Measurements from ENCODE around the gene ACOT4. TPM values are rescaled to one million over a fixed set of nuclear protein-coding genes. Genes with fewer than 3 reads are reported as not detected.

The ACOT4 gene, protein sequence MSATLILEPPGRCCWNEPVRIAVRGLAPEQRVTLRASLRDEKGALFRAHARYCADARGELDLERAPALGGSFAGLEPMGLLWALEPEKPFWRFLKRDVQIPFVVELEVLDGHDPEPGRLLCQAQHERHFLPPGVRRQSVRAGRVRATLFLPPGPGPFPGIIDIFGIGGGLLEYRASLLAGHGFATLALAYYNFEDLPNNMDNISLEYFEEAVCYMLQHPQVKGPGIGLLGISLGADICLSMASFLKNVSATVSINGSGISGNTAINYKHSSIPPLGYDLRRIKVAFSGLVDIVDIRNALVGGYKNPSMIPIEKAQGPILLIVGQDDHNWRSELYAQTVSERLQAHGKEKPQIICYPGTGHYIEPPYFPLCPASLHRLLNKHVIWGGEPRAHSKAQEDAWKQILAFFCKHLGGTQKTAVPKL
- 0.42 and 2.0 TPM in 2 replicates for total RNA-seq

DNA sequence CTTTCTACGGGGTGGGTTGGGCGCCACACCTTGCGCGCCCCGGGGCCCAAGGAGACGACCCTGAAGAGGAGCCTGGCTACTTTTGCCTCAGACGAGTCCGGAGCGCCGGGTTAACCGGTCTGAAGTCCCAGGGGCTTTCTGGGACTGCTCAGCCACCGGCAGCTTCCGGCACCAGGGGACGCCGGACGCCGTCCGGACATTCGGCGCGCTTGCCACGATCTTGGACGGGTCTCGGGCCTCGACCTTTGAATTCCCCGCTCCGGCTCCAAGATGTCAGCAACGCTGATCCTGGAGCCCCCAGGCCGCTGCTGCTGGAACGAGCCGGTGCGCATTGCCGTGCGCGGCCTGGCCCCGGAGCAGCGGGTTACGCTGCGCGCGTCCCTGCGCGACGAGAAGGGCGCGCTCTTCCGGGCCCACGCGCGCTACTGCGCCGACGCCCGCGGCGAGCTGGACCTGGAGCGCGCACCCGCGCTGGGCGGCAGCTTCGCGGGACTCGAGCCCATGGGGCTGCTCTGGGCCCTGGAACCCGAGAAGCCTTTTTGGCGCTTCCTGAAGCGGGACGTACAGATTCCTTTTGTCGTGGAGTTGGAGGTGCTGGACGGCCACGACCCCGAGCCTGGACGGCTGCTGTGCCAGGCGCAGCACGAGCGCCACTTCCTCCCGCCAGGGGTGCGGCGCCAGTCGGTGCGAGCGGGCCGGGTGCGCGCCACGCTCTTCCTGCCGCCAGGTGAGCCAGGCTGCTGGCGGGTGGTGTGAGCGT lies at the start of gene ACOT4:
TSS of gene ACOT4 (plus strand) at position 184 of the 760 bp plus-strand sequence. CDS start at position 271, 87 bp downstream.

DNA sequence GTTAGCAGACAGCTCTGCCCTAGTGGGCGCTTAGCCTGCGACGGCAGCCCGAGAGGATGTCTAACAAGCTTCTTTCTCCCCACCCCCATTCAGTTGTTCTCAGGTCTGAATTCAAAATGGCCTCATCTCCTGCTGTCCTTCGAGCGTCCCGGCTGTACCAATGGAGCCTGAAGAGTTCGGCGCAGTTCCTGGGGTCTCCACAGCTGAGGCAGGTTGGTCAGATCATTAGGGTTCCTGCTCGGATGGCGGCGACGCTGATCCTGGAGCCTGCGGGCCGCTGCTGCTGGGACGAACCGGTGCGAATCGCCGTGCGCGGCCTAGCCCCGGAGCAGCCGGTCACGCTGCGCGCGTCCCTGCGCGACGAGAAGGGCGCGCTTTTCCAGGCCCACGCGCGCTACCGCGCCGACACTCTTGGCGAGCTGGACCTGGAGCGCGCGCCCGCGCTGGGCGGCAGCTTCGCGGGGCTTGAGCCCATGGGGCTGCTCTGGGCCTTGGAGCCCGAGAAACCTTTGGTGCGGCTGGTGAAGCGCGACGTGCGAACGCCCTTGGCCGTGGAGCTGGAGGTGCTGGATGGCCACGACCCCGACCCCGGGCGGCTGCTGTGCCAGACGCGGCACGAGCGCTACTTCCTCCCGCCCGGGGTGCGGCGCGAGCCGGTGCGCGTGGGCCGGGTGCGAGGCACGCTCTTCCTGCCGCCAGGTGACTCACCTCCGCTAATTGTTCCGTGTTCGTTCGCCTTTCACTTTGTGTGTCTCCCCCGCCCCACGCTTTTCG lies 22.3 kb upstream of the ACOT4 start, which contains the start of gene ACOT2:
TSS of gene ACOT2 (plus strand) at position 29 of the 774 bp plus-strand sequence. CDS start at position 57, 28 bp downstream.

DNA sequence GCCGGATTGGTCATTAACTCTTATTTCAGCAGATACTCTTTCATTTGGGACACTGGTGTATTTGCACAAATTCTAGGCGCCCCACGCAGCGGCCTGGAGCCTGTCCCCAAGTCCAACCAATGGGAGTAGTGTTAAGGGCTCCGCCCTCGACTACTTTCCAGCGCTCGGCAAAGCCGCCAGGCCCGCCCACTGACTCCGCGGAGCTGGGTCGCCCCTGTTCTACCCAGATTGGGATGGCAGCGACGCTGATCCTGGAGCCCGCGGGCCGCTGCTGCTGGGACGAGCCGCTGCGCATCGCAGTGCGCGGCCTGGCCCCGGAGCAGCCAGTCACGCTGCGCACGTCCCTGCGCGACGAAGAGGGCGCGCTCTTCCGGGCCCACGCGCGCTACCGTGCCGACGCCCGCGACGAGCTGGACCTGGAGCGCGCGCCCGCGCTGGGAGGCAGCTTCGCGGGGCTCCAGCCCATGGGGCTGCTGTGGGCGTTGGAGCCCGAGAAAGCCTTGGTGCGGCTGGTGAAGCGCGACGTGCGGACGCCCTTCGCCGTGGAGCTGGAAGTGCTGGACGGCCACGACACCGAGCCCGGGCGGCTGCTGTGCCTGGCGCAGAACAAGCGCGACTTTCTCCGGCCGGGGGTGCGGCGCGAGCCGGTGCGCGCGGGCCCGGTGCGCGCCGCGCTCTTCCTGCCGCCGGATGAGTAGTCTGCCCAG lies 20.8 kb downstream of the ACOT4 start, which contains the start of gene ACOT6:
TSS of gene ACOT6 (plus strand) at position 179 of the 707 bp plus-strand sequence. CDS start at position 234, 55 bp downstream.

DNA sequence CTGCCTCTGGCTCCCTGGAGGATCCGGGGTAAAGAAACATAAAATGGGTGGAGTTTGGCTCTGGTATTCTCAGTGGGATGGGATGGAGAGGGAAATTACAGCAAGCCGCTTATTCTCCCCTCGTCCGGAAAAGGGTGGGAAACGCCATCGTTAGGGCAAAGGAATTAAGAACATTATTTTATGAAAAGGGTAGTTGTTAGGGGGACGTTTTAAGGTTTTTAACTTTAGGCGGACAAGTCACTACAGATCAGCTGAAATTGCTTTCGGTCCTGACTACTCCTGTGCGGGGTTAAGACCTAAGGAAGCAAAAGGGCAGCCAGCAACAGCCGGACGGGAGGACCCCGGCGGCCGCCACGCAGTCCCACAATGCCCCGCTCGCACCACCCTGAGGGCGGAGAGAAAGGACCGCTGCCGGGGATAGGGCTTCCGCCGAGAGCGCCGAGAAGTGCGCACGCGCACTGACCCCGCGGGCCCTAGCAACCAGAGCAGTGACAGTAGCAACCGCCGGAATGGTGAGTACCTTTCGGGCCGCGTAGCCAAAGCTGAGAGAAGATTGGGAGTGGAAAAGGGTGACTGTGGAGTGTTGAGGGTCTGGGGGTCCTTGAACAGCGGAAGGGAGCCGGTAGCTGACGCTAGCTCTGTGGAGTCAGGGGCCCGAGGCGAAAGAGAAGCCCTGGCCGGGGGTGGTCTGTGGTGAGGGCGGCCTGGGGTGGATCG lies 53.0 kb downstream of the ACOT4 start, which contains the start of gene DNAL1:
TSS of gene DNAL1 (plus strand) at position 456 of the 717 bp plus-strand sequence. CDS start at position 510, 54 bp downstream.

Other genes starting within 250 kb of the ACOT4 start
- gene NUMB, start 133.3 kb upstream of the ACOT4 start, total RNA-seq = 24.3 and 28.8 TPM in 2 replicates
- 16.1 and 18.3 TPM in 2 replicates for gene RIOX1, start 100.9 kb upstream of the ACOT4 start, total RNA-seq
- 0.85 and 3.8 TPM in 2 replicates for gene ACOT1, start 54.7 kb upstream of the ACOT4 start, total RNA-seq
- not detected in 2 replicates for gene HEATR4, start 32.9 kb upstream of the ACOT4 start, total RNA-seq
- gene ACOT2, start 22.7 kb upstream of the ACOT4 start, total RNA-seq = 6.3 and 7.5 TPM in 2 replicates
- gene ACOT6, start 20.6 kb downstream of the ACOT4 start, total RNA-seq = 0.28 TPM in 1 of 2 replicates, not detected in the other
- 2.0 and 4.2 TPM in 2 replicates for gene DNAL1, start 53.1 kb downstream of the ACOT4 start, total RNA-seq
- gene PNMA1, start 122.5 kb downstream of the ACOT4 start, total RNA-seq = 13.1 and 15.9 TPM in 2 replicates

Data from airway epithelial cell (primary cell).